IMR-90 (cell line): ENCODE results near the gene RPL26.

Experiments used
- CHD1 ChIP-seq: IDR thresholded peaks from 2 replicates; pipeline ENCODE4 v1.6.1; 2012; ENCODE audit warnings: low read depth, low read length, improper control_type of control experiment
- ELK1 ChIP-seq: fragments of 150-350 bp; IDR thresholded peaks from 2 replicates; pipeline ENCODE4 v1.6.1; 2016; ENCODE audit warnings: low read depth, mild to moderate bottlenecking, low read length, moderate library complexity, borderline replicate concordance
- MAZ ChIP-seq: IDR thresholded peaks from 2 replicates; pipeline ENCODE4 v1.6.1; 2012; ENCODE audit warnings: low read depth, mild to moderate bottlenecking, low read length, improper control_type of control experiment, moderate library complexity, borderline replicate concordance
- MXI1 ChIP-seq: IDR thresholded peaks from 2 replicates; pipeline ENCODE4 v1.6.1; 2012; ENCODE audit warnings: low read depth, mild to moderate bottlenecking, low read length, moderate library complexity, borderline replicate concordance
- POLR2A ChIP-seq: IDR thresholded peaks from 2 replicates; pipeline ENCODE4 v1.6.1; 2012; ENCODE audit warnings: mild to moderate bottlenecking, low read depth, low read length
- RAD21 ChIP-seq: IDR thresholded peaks from 2 replicates; pipeline ENCODE4 v1.6.1; 2012; ENCODE audit warnings: low read length, improper control_type of control experiment
- RCOR1 ChIP-seq: IDR thresholded peaks from 2 replicates; pipeline ENCODE4 v1.6.1; 2012; ENCODE audit warnings: mild to moderate bottlenecking, low read length, improper control_type of control experiment; ENCODE audit not compliant: insufficient replicate concordance
- RFX5 ChIP-seq: IDR thresholded peaks from 2 replicates; pipeline ENCODE4 v1.8.0; 2012; ENCODE audit warnings: low read depth, mild to moderate bottlenecking, low read length, moderate library complexity
- SMC3 ChIP-seq: fragments of 150-350 bp; IDR thresholded peaks from 2 replicates; pipeline ENCODE4 v1.6.1; 2016; ENCODE audit warnings: low read depth, mild to moderate bottlenecking, antibody characterized with exemption, low read length, moderate library complexity
- TF ChIP-seq, protein P1 (sequence below): conservative IDR thresholded peaks from 2 replicates; pipeline ENCODE4 v1.5.1; 2012; ENCODE audit warnings: mild to moderate bottlenecking, low read depth, low read length, improper control_type of control experiment
- TF ChIP-seq, protein P2 (sequence below): fragments of 150-350 bp; IDR thresholded peaks from 2 replicates; pipeline ENCODE4 v1.6.1; 2017; ENCODE audit warnings: mild to moderate bottlenecking, antibody characterized with exemption, low read length, low read depth

DNA sequence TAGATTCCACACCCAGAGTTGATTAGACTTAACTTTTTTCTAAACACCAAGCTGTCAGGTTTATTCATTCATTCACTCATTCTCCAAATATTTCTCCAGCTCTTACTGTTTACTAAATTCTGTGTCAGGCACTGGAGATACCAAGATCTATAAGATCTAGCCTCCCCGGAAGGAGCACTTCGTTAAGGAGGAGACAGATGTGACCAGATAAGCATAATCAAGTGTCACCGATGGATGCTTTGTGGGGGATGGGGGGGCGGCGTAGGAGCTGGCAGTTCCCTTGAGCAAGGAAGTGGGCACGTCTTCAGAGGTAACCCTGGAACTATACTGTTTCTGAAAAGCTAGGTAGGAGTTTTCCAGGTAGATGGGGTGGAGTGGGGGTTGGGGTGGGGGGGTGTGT is 3.8 kb upstream of the RPL26 start:
- TF ChIP-seq POLR2A (no peak), MXI1 (no peak), RAD21 (no peak), MAZ (no peak), CHD1 (no peak), RCOR1 (no peak), RFX5 (no peak), ELK1 (no peak), SMC3 (no peak)
- TF ChIP-seq, protein P1, sequence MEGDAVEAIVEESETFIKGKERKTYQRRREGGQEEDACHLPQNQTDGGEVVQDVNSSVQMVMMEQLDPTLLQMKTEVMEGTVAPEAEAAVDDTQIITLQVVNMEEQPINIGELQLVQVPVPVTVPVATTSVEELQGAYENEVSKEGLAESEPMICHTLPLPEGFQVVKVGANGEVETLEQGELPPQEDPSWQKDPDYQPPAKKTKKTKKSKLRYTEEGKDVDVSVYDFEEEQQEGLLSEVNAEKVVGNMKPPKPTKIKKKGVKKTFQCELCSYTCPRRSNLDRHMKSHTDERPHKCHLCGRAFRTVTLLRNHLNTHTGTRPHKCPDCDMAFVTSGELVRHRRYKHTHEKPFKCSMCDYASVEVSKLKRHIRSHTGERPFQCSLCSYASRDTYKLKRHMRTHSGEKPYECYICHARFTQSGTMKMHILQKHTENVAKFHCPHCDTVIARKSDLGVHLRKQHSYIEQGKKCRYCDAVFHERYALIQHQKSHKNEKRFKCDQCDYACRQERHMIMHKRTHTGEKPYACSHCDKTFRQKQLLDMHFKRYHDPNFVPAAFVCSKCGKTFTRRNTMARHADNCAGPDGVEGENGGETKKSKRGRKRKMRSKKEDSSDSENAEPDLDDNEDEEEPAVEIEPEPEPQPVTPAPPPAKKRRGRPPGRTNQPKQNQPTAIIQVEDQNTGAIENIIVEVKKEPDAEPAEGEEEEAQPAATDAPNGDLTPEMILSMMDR: no peak
- TF ChIP-seq, protein P2, sequence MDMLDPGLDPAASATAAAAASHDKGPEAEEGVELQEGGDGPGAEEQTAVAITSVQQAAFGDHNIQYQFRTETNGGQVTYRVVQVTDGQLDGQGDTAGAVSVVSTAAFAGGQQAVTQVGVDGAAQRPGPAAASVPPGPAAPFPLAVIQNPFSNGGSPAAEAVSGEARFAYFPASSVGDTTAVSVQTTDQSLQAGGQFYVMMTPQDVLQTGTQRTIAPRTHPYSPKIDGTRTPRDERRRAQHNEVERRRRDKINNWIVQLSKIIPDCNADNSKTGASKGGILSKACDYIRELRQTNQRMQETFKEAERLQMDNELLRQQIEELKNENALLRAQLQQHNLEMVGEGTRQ: no peak
